ENCODE results near the gene SESN1. TPM values are rescaled to one million over a fixed set of nuclear protein-coding genes. Genes with fewer than 3 reads are reported as not detected.
A peak's percentile ranks its signal among the peaks of the same experiment; 100 is the strongest.

The SESN1 gene
- total and polyA plus RNA-seq, 9 of the 15 experiments (the other 6 are each of a cell fraction or from before 2014, with no cell fraction given) = 3.1 to 13.0 (median 7.4) TPM

GRCh38 chr6:109008537-109009235 is 86.0 kb downstream of the SESN1 start:
- ATAC-seq (peak; percentile 7), FAIRE-seq (no peak), DNase-seq (ENCODE audit: extremely low read depth in 1 of 4, low spot score in 3 of 4) (peak in 2 of 4 experiments; percentile 12 to 40)
- peaks cover 10% of the 10 kb centered on the region; the same call in 1 of the 3 replicates for H3K79me2 ChIP-seq (ENCODE audit: control insufficient read depth, insufficient read depth, low read length)
- in situ Hi-C loops (cut with MboI) = no loop called here
- no peaks in the 10 kb centered on the region for H3K27me3 ChIP-seq (ENCODE audit: control insufficient read depth in 2 of 2, insufficient read depth in 2 of 2, low read length in 2 of 2)
- no TSS peak for BruUV-seq (replicated peaks)
- H3K36me3 ChIP-seq (ENCODE audit: control insufficient read depth, insufficient read depth, low read length) = no peaks in the 10 kb centered on the region
- H3K27ac ChIP-seq (ENCODE audit: extremely low read depth, low read depth, low read length) = peak overlapping the region; percentile 43; the same call in 1 of the 3 replicates
- no peaks in the 10 kb centered on the region for H4K20me1 ChIP-seq (replicated peaks; ENCODE audit: control insufficient read depth, insufficient read depth, low read length)
- CTCF ChIA-PET (ENCODE audit: low intra/inter-chr PET ratio) = interaction anchor here (0.7 kb wide), 1 partner anchor 10 kb away, joined by 5 read pairs; no protein-coding TSS in a partner anchor
- H3K4me1 ChIP-seq (replicated peaks in 1 of 2; ENCODE audit: control insufficient read depth in 2 of 2, insufficient read depth in 2 of 2, low read length in 2 of 2) = peaks cover 4 to 6% of the 10 kb centered on the region in 2 experiments; a peak in 4 of 5 replicates
- peak overlapping the region; percentile 96 for H3K4me2 ChIP-seq (ENCODE audit: insufficient read depth, low read length)
- no peaks in the 10 kb centered on the region for H3K9me3 ChIP-seq (replicated peaks; ENCODE audit: control insufficient read depth, insufficient read depth, low read depth, low read length)
- peak overlapping the region; percentile 63 for H2AFZ ChIP-seq (ENCODE audit: low read depth, low read length)
- H3K4me3 ChIP-seq = peak overlapping the region; percentile 68
- intact Hi-C loops (cut with micrococcal nuclease) = no loop called here
- POLR2A ChIA-PET = interaction anchor here (0.6 to 1.4 kb wide), 3 partner anchors 23 to 1052 kb away, joined by 3 read pairs; no protein-coding TSS in a partner anchor
- WGBS (ENCODE audit: insufficient coverage, low coverage, missing lambda C conversion rate) = 7% methylated on average over 20 of the region's 24 CpGs
- H3K9ac ChIP-seq (ENCODE audit: insufficient read depth in 1 of 2, low read depth in 2 of 2, low read length in 2 of 2) = peak overlapping the region; percentile 61 to 97
- no peaks in the 10 kb centered on the region for H3K9me1 ChIP-seq (ENCODE audit: control insufficient read depth, insufficient read depth, low read length)
- TF ChIP-seq ATF1 (CRISPR knock-in tag; IDR thresholded peaks at IDR 0.05) (no peak), ATF1 (tag; IDR thresholded peaks at IDR 0.05) (peak; percentile 41; the same call in 1 of the 2 replicates), ZBTB7A (IDR thresholded peaks at IDR 0.05; ENCODE audit: borderline replicate concordance, control insufficient read depth, low read depth, low read length) (peak; percentile 43; the same call in 1 of the 2 replicates), TCF15 (CRISPR knock-in tag; IDR thresholded peaks at IDR 0.05) (no peak), CEBPG (CRISPR knock-in tag; IDR thresholded peaks at IDR 0.05) (0 out of 2 replicates have a peak, but pooled peaks have one; percentile 14), CEBPG (tag; conservative IDR thresholded peaks at IDR 0.05 in 1 of 2, IDR thresholded peaks at IDR 0.05 in 1 of 2) (no peak), CREB5 (CRISPR knock-in tag; IDR thresholded peaks at IDR 0.05) (no peak), PKNOX1 (IDR thresholded peaks at IDR 0.05) (peak; percentile 38; the same call in 1 of the 2 replicates), SMC3 (conservative IDR thresholded peaks at IDR 0.05; ENCODE audit: insufficient read depth, low read depth, low read length) (0 out of 2 replicates have a peak, but pooled peaks have one; percentile 2), ZBTB17 (CRISPR knock-in tag; IDR thresholded peaks at IDR 0.05) (no peak), FOXK1 (CRISPR knock-in tag; IDR thresholded peaks at IDR 0.05; ENCODE audit: borderline replicate concordance) (peak; percentile 91; the same call in 1 of the 2 replicates), JUNB (CRISPR knock-in tag; conservative IDR thresholded peaks at IDR 0.05) (no peak), NR2C2 (CRISPR knock-in tag; IDR thresholded peaks at IDR 0.05) (0 out of 2 replicates have a peak, but pooled peaks have one; percentile 33), NR2C2 (tag; IDR thresholded peaks at IDR 0.05) (no peak), ZNF77 (CRISPR knock-in tag; IDR thresholded peaks at IDR 0.05) (no peak), ZNF232 (CRISPR knock-in tag; IDR thresholded peaks at IDR 0.05) (0 out of 2 replicates have a peak, but pooled peaks have one; percentile 67), ZBTB33 (CRISPR knock-in tag; IDR thresholded peaks at IDR 0.05) (peak; percentile 36; the same call in 1 of the 2 replicates)
